ENCODE results near the gene SLC26A1.

The SLC26A1 gene

DNA sequence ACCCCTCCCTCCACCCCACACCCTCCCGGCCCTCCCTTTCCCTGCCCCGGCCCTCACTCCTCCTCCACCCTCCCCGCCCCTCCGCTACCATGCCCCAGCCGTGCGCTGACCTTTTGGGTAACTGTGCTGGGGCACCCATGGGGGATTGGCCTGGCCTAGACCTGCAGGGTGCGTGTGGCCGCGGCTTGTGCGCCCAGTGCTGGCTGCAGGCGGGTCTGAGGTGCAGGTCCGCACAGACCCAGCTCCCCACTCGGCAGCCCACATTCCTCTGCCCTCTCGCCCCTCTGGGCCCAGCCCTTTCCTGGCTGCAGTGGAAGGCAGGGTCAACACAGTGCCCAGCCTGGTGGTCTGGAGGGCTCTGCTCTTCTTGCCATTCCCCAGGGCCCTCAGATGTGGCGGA lies 42.9 kb upstream of the SLC26A1 start:
- H3K36me3 ChIP-seq (ENCODE audit: control insufficient read depth, insufficient read depth, low read length): no peaks in the 10 kb centered on the region
- H3K27ac ChIP-seq (ENCODE audit: insufficient read depth, low read depth, low read length, poor library complexity, severe bottlenecking): no peak overlapping the region
- no peaks in the 10 kb centered on the region for H3K27me3 ChIP-seq (ENCODE audit: control insufficient read depth, insufficient read depth, low read length, poor library complexity, severe bottlenecking)
- WGBS, 2 experiments: 89% methylated on average over 15 of the region's 15 CpGs
- no peaks in the 10 kb centered on the region for H3K9me3 ChIP-seq (ENCODE audit: control insufficient read depth, low read length)
- H3K4me3 ChIP-seq (ENCODE audit: insufficient read depth, low read depth, low read length): no peak overlapping the region
- H3K4me1 ChIP-seq (ENCODE audit: control insufficient read depth, insufficient read depth, low read length): peaks cover 26% of the 10 kb centered on the region

DNA sequence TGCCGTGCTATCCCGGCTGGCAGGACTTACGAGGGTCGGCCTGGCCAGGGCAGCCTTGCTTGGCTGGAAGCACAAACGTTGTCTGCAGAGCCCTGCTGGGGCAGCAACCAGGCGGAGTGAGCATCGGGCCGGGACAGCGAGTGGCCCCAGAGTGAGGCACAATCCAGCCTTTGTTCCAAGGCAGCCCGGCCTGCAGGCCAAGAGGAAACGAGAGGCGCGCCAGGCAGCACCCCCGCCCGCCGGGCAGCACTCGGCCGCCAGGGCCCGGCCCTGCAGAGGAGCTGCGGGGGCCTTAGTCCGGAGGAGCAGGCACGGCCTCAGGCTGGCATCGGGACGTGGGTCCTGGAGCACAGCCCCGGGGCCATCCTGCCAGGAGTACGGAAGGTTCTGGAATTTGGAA lies 42.3 kb upstream of the SLC26A1 start:
- WGBS, 2 experiments: 80 to 84% methylated on average over 26 of the region's 26 CpGs
- Histone ChIP-seq H3K27me3 (ENCODE audit: control insufficient read depth, insufficient read depth, low read length, poor library complexity, severe bottlenecking) (no peaks in the 10 kb centered on the region), H3K27ac (ENCODE audit: insufficient read depth, low read depth, low read length, poor library complexity, severe bottlenecking) (no peak overlapping the region), H3K36me3 (ENCODE audit: control insufficient read depth, insufficient read depth, low read length) (no peaks in the 10 kb centered on the region), H3K9me3 (ENCODE audit: control insufficient read depth, low read length) (no peaks in the 10 kb centered on the region), H3K4me3 (ENCODE audit: insufficient read depth, low read depth, low read length) (no peak overlapping the region), H3K4me1 (ENCODE audit: control insufficient read depth, insufficient read depth, low read length) (peaks cover 25% of the 10 kb centered on the region)

DNA sequence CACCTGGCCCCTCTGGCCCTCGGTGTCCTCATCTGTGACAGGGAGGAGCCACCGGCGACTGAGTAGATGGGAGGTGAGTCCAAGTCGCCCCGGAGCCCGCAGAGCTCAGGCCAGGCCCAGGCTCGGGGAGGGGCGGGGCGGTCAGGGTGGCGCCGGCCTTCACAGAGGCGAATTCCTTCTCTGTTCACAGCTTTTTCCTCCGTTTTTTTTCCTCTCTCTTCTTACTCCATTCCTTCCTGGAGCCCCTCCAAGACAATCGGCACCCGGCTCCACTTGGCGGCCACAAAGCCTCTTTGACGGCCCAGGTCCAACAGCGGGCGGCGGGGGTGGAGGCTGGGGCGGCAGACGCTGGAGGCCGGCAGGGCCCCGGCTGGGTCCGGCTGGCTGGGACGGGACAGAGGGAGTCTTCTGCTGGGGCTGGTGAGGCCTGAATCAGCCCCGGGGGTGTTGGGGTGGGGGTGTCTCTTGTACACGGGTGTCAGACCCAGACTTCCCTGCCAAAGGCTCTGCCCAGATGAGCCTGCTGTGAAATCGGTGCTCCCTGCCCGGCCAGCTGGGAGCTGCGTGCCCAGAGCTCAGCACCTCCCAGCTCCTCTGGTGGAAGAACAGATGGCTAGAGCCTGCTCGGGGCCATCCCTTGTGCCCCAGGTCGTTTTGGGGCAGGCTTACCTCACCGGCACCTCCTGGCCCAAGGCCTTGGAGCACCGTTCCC lies 40.8 kb upstream of the SLC26A1 start:
- peaks cover 17% of the 10 kb centered on the region for H3K4me1 ChIP-seq (ENCODE audit: control insufficient read depth, insufficient read depth, low read length)
- no peaks in the 10 kb centered on the region for H3K9me3 ChIP-seq (ENCODE audit: control insufficient read depth, low read length)
- no peaks in the 10 kb centered on the region for H3K36me3 ChIP-seq (ENCODE audit: control insufficient read depth, insufficient read depth, low read length)
- 88 to 89% methylated on average over 35 of the region's 35 CpGs for WGBS, 2 experiments
- H3K27ac ChIP-seq (ENCODE audit: insufficient read depth, low read depth, low read length, poor library complexity, severe bottlenecking): no peak overlapping the region
- no peaks in the 10 kb centered on the region for H3K27me3 ChIP-seq (ENCODE audit: control insufficient read depth, insufficient read depth, low read length, poor library complexity, severe bottlenecking)
- no peak overlapping the region for H3K4me3 ChIP-seq (ENCODE audit: insufficient read depth, low read depth, low read length)

DNA sequence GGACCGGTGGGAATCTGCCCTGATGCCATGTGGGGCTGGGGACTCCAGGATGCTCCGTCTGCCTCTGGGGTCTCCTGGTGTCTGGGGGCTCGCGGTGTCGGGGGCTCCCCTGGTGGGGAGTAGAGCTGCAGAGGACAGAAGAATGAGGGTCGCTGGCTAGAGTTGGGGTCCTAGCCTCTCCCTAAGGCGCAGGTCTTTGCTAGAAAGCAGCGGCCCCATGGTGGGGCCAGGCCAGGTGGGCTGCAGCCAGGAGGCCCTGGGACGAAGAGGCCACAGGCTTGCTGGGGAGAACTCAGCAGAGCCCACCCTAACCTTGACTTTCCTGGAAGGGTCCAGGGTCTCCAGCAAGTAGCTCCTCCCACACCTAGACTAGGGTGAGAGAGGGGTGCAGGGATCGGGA lies 39.7 kb upstream of the SLC26A1 start:
- no peak overlapping the region for H3K27ac ChIP-seq (ENCODE audit: insufficient read depth, low read depth, low read length, poor library complexity, severe bottlenecking)
- H3K9me3 ChIP-seq (ENCODE audit: control insufficient read depth, low read length): no peaks in the 10 kb centered on the region
- H3K4me1 ChIP-seq (ENCODE audit: control insufficient read depth, insufficient read depth, low read length): peaks cover 23% of the 10 kb centered on the region
- WGBS, 2 experiments: 92 to 93% methylated on average over 10 of the region's 10 CpGs
- no peak overlapping the region for H3K4me3 ChIP-seq (ENCODE audit: insufficient read depth, low read depth, low read length)
- no peaks in the 10 kb centered on the region for H3K36me3 ChIP-seq (ENCODE audit: control insufficient read depth, insufficient read depth, low read length)
- H3K27me3 ChIP-seq (ENCODE audit: control insufficient read depth, insufficient read depth, low read length, poor library complexity, severe bottlenecking): no peaks in the 10 kb centered on the region

DNA sequence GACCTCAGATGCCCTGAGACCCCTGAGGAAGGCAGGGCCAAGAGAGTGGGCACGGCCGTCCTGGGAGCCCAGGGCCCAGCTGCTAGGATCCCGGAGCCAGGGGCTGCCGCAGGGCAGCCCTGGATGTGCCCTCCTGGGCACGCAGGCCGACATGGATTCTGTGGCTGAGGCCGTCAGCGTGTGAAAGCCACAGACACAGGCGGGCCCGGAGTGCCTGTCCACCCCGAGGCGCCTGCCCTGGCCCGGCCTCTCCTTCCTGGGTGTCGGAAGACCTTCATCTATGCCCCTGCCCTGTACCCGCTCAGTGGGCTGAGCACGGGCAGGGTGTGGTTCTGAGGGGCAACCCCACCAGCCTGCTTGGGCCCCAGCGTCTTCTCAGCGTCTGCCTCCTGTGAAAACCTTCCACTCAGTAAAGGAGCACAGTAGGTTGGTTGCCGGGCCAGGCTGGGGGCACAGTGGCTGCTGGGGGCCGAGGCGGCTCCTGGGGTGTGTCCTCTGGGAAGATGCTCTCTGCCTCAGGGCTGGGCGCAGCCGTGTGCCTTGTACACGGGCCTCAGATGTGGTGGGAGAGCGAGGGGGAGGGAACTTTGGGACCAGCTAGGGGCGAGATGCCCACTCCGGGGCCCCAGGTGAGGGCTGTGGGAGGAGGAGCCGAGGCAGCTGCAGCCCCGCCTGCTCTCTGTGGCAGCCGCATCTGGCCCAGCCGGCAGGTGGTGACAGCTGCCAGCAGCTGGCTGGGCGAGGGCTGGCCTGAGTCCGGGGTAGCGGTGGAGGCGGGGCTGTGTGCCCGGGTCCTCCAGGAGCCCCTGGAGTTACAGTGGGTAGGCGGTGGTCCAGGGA lies 39.0 kb upstream of the SLC26A1 start:
- no peaks in the 10 kb centered on the region for H3K27me3 ChIP-seq (ENCODE audit: control insufficient read depth, insufficient read depth, low read length, poor library complexity, severe bottlenecking)
- peaks cover 23% of the 10 kb centered on the region for H3K4me1 ChIP-seq (ENCODE audit: control insufficient read depth, insufficient read depth, low read length)
- 85% methylated on average over 37 of the region's 37 CpGs for WGBS, 2 experiments
- no peak overlapping the region for H3K27ac ChIP-seq (ENCODE audit: insufficient read depth, low read depth, low read length, poor library complexity, severe bottlenecking)
- H3K36me3 ChIP-seq (ENCODE audit: control insufficient read depth, insufficient read depth, low read length): no peaks in the 10 kb centered on the region
- no peaks in the 10 kb centered on the region for H3K9me3 ChIP-seq (ENCODE audit: control insufficient read depth, low read length)
- no peak overlapping the region for H3K4me3 ChIP-seq (ENCODE audit: insufficient read depth, low read depth, low read length)

DNA sequence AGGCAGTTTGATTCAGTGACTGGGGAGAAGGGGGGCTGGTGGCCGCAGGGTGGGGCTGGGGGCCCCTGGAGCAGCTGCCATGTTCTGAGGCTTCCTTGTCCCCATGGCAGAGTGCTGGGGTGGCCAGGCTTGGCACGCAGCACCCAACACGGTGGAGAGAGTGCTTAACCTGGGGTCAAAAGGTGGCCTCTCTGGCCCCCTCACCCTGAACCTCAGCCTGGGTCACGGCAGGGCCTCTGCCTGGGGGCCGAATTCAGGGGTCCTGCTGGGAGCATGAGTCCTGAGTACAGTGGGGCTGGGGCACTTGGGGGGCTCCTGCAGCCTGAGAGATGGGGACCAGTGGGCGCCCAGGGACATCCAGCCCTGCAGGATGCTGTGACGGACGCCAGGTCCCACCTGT lies 38.1 kb upstream of the SLC26A1 start:
- H3K4me3 ChIP-seq (ENCODE audit: insufficient read depth, low read depth, low read length): no peak overlapping the region
- no peaks in the 10 kb centered on the region for H3K36me3 ChIP-seq (ENCODE audit: control insufficient read depth, insufficient read depth, low read length)
- peaks cover 15% of the 10 kb centered on the region for H3K4me1 ChIP-seq (ENCODE audit: control insufficient read depth, insufficient read depth, low read length)
- no peak overlapping the region for H3K27ac ChIP-seq (ENCODE audit: insufficient read depth, low read depth, low read length, poor library complexity, severe bottlenecking)
- 93% methylated on average over 8 of the region's 8 CpGs for WGBS, 2 experiments
- H3K27me3 ChIP-seq (ENCODE audit: control insufficient read depth, insufficient read depth, low read length, poor library complexity, severe bottlenecking): no peaks in the 10 kb centered on the region
- H3K9me3 ChIP-seq (ENCODE audit: control insufficient read depth, low read length): no peaks in the 10 kb centered on the region

DNA sequence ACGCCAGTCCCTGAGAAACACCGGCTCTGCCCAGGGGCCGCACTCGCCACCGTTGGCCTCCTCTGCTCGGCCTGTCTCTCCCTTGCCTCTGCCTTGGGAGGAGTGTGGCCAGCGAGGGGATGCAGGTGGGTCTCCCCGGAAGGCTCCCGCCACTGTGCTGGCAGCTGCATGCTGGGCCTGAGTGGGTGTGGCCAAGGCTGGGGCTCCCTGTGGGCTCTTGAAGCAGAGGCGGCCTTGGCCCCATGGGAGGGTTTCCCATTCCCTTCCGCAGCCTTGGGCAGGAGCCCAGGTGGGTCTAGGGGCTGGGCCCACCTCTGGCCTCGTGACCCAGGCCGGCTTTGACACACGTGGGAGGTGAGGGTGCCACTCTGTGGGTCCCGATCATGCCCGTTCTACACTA lies 37.4 kb upstream of the SLC26A1 start:
- H3K9me3 ChIP-seq (ENCODE audit: control insufficient read depth, low read length): no peaks in the 10 kb centered on the region
- WGBS, 2 experiments: 80 to 83% methylated on average over 16 of the region's 16 CpGs
- H3K36me3 ChIP-seq (ENCODE audit: control insufficient read depth, insufficient read depth, low read length): no peaks in the 10 kb centered on the region
- H3K4me1 ChIP-seq (ENCODE audit: control insufficient read depth, insufficient read depth, low read length): peaks cover 11% of the 10 kb centered on the region
- no peaks in the 10 kb centered on the region for H3K27me3 ChIP-seq (ENCODE audit: control insufficient read depth, insufficient read depth, low read length, poor library complexity, severe bottlenecking)
- H3K27ac ChIP-seq (ENCODE audit: insufficient read depth, low read depth, low read length, poor library complexity, severe bottlenecking): no peak overlapping the region
- H3K4me3 ChIP-seq (ENCODE audit: insufficient read depth, low read depth, low read length): no peak overlapping the region

DNA sequence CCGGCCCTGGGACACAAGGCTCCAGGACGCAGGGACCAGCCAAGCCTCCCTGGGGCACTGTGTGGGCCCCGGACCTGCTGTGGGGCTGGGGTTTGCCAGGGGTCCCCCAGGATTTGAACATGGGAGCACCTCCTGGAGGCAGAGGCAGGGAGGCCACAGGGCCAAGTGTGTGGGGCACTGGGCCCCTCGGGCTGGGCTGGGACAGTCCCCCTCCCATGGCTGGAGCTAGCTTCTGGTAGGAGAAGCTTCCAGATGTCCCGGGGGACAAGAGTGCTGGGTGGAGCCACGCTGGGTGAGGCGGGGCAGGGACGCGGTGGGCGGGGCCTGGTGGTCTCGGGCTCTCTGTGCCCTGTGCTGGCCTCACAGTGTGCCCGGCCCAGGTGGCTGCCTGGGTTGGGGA lies 36.8 kb upstream of the SLC26A1 start:
- no peak overlapping the region for H3K27ac ChIP-seq (ENCODE audit: insufficient read depth, low read depth, low read length, poor library complexity, severe bottlenecking)
- no peak overlapping the region for H3K4me3 ChIP-seq (ENCODE audit: insufficient read depth, low read depth, low read length)
- H3K9me3 ChIP-seq (ENCODE audit: control insufficient read depth, low read length): no peaks in the 10 kb centered on the region
- no peaks in the 10 kb centered on the region for H3K36me3 ChIP-seq (ENCODE audit: control insufficient read depth, insufficient read depth, low read length)
- peaks cover 11% of the 10 kb centered on the region for H3K4me1 ChIP-seq (ENCODE audit: control insufficient read depth, insufficient read depth, low read length)
- WGBS, 2 experiments: 81% methylated on average over 12 of the region's 12 CpGs
- no peaks in the 10 kb centered on the region for H3K27me3 ChIP-seq (ENCODE audit: control insufficient read depth, insufficient read depth, low read length, poor library complexity, severe bottlenecking)

DNA sequence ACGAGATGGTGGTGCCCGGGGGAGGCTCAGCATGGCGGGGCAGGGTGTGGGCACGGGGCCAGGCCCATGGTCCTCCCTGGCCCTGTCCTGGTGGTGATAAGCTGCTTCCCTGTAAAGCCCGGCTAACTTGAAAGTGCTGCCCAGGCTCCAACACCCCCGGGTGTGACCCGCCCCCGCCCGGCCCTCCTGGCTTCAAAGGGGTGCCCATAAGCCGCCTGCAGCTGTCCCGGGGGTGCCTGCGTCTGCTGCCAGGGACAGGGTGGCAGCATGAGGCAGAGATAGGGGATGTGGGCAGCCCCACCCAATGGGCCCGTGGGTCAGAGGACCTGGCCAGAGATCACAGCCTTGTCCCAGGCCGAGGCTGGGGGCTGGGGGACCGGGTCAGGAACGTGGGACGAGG lies 36.3 kb upstream of the SLC26A1 start:
- H3K27ac ChIP-seq (ENCODE audit: insufficient read depth, low read depth, low read length, poor library complexity, severe bottlenecking): no peak overlapping the region
- H3K4me1 ChIP-seq (ENCODE audit: control insufficient read depth, insufficient read depth, low read length): peaks cover 11% of the 10 kb centered on the region
- H3K27me3 ChIP-seq (ENCODE audit: control insufficient read depth, insufficient read depth, low read length, poor library complexity, severe bottlenecking): no peaks in the 10 kb centered on the region
- H3K9me3 ChIP-seq (ENCODE audit: control insufficient read depth, low read length): no peaks in the 10 kb centered on the region
- H3K36me3 ChIP-seq (ENCODE audit: control insufficient read depth, insufficient read depth, low read length): no peaks in the 10 kb centered on the region
- 95 to 96% methylated on average over 17 of the region's 17 CpGs for WGBS, 2 experiments
- no peak overlapping the region for H3K4me3 ChIP-seq (ENCODE audit: insufficient read depth, low read depth, low read length)

DNA sequence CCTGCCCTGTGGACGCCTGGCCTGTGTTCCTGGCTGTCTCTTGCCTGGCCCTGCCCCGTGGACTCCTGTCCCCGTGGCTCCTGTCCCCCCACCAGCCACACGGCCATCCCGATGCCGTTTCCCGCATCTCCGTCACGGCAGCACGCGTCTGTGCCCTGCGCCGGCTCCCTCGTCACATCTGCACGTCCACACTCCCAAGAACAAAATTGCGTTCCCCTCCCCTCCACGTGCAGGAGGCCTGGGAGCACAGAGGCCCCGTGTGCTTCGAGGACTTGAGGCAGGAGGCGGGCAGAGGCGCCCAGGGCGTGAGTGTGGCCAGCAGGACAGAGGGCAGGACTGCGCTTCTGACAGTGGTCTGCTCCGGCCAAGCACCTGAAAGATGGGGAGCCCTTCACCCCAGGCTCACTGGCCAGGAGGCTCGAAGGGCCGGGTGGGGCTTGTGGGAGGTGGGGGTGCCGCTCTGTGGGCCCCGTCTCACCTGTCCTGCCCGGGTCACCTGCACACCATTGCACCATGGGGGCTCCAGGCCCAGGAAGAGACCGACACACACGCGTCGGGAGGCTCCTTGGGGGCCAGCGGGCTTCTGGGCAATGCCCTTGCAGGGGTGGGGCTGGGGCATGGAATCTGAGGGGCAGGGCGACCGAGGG lies 35.5 kb upstream of the SLC26A1 start:
- H3K27ac ChIP-seq (ENCODE audit: insufficient read depth, low read depth, low read length, poor library complexity, severe bottlenecking): no peak overlapping the region
- H3K36me3 ChIP-seq (ENCODE audit: control insufficient read depth, insufficient read depth, low read length): no peaks in the 10 kb centered on the region
- H3K4me3 ChIP-seq (ENCODE audit: insufficient read depth, low read depth, low read length): no peak overlapping the region
- WGBS, 2 experiments: 92% methylated on average over 36 of the region's 36 CpGs
- H3K4me1 ChIP-seq (ENCODE audit: control insufficient read depth, insufficient read depth, low read length): peaks cover 11% of the 10 kb centered on the region
- H3K27me3 ChIP-seq (ENCODE audit: control insufficient read depth, insufficient read depth, low read length, poor library complexity, severe bottlenecking): no peaks in the 10 kb centered on the region
- H3K9me3 ChIP-seq (ENCODE audit: control insufficient read depth, low read length): no peaks in the 10 kb centered on the region
